Endothelial cell of umbilical vein (primary cell): ENCODE measurements around the gene ELK3. TPM values are rescaled to one million over a fixed set of nuclear protein-coding genes. Genes with fewer than 3 reads are reported as not detected.

ENCODE experiments used
- BruUV-seq: library from RNA; stranded (reverse); fragments of 400-500 nt; replicated peaks from 2 replicates; lab custom pipeline; 2021; lab: Mats Ljungman, UMichigan
- CTCF ChIA-PET: fragments of 300-600, 350-600 bp; sonication (Branson Sonifier 250); formaldehyde crosslinking; loops from one replicate; lab custom pipeline; 2021; ENCODE audit warnings: antibody characterized with exemption, inconsistent platforms; lab: Charles Lee
- POLR2A ChIA-PET: fragments of 300-600, 350-600 bp; sonication (Branson Sonifier 250); formaldehyde crosslinking; loops from one replicate; lab custom pipeline; 2021; ENCODE audit warnings: antibody characterized with exemption, inconsistent platforms; lab: Charles Lee
- DNase-seq: peaks from one replicate; pipeline ENCODE4 v3.0.0-alpha.2; 2011; ENCODE audit warnings: low read depth, low spot score
- FAIRE-seq: peaks from 2 replicates; lab custom pipeline; 2011; peaks lifted over from hg19 to GRCh38; lab: Jason Lieb, UNC
- H2AFZ ChIP-seq: 2 replicates; pipeline ENCODE4 v1.6.0; 2012; ENCODE audit warnings: low read depth, low read length, control low read depth, inconsistent platforms
- H3K27ac ChIP-seq: 2 replicates; pipeline ENCODE4 v1.5.1; 2011; ENCODE audit warnings: low read depth, mild to moderate bottlenecking, control low read depth, low read length, moderate library complexity; ENCODE audit not compliant: insufficient read depth
- H3K27me3 ChIP-seq, 2 experiments: 2 replicates each; pipeline versions ENCODE4 v1.6.0 to v1.6.1; 2011; ENCODE audit warnings: low read length in 2 of 2, mixed read lengths in 1 of 2; ENCODE audit not compliant: control insufficient read depth in 2 of 2, insufficient read depth in 2 of 2
- H3K36me3 ChIP-seq, 2 experiments: 2 replicates in 1 of 2; 3 replicates in 1 of 2; pipeline ENCODE4 v1.5.1; 2011; ENCODE audit warnings: low read length in 2 of 2, mild to moderate bottlenecking in 1 of 2, moderate library complexity in 1 of 2; ENCODE audit not compliant: control insufficient read depth in 2 of 2, insufficient read depth in 2 of 2; ENCODE audit errors: extremely low read depth in 1 of 2
- H3K4me1 ChIP-seq: 3 replicates; pipeline ENCODE4 v1.5.1; 2011; ENCODE audit warnings: mild to moderate bottlenecking, low read length; ENCODE audit not compliant: control insufficient read depth, insufficient read depth; ENCODE audit errors: extremely low read depth
- H3K4me2 ChIP-seq: 2 replicates; pipeline ENCODE4 v1.6.1; 2011; ENCODE audit warnings: low read length, control low read depth, mixed read lengths; ENCODE audit not compliant: insufficient read depth
- H3K4me3 ChIP-seq, 3 experiments: fragments of 200-600 bp in 1 of 3; sonication (generic), shearing (Covaris generic) in 1 of 3; replicated peaks in 1 of 3; 2 replicates each; pipeline ENCODE4 v1.5.1; 2011 to 2016; ENCODE audit warnings: control low read depth in 3 of 3, low read length in 3 of 3, mild to moderate bottlenecking in 2 of 3, inconsistent platforms in 1 of 3, low read depth in 1 of 3, moderate library complexity in 1 of 3; ENCODE audit not compliant: insufficient read depth in 1 of 3
- H3K79me2 ChIP-seq: 2 replicates; pipeline ENCODE4 v1.6.0; 2012; ENCODE audit warnings: low read length, inconsistent platforms; ENCODE audit not compliant: control insufficient read depth, insufficient read depth
- H3K9ac ChIP-seq: replicated peaks from 2 replicates; pipeline ENCODE3; 2011; ENCODE audit warnings: low read length, control low read depth; ENCODE audit not compliant: insufficient read depth; ENCODE audit errors: extremely low read depth
- H3K9me1 ChIP-seq: replicated peaks from 3 replicates; pipeline ENCODE4 v1.6.0; 2011; ENCODE audit warnings: mild to moderate bottlenecking, low read length; ENCODE audit not compliant: control insufficient read depth, insufficient read depth; ENCODE audit errors: extremely low read depth
- H3K9me3 ChIP-seq: replicated peaks from 2 replicates; pipeline ENCODE4 v1.5.1; 2012; ENCODE audit warnings: low read length, inconsistent platforms; ENCODE audit not compliant: control insufficient read depth, insufficient read depth
- H4K20me1 ChIP-seq: replicated peaks from 2 replicates; pipeline ENCODE3; 2011; ENCODE audit warnings: mild to moderate bottlenecking, low read length; ENCODE audit not compliant: control insufficient read depth, insufficient read depth; ENCODE audit errors: extremely low read depth
- CTCF ChIP-seq, 2 donors: IDR thresholded peaks; 1 replicate in 1 of 2; 2 replicates in 1 of 2; pipeline ENCODE4 v1.5.1; 2011; ENCODE audit warnings: low read length in 2 of 2, mild to moderate bottlenecking in 2 of 2, moderate library complexity in 2 of 2, control low read depth in 1 of 2, inconsistent platforms in 1 of 2, low read depth in 1 of 2; ENCODE audit not compliant: insufficient read depth in 1 of 2; ENCODE audit errors: extremely low read depth in 1 of 2
- EZH2 ChIP-seq: IDR thresholded peaks from 2 replicates; pipeline ENCODE4 v1.6.1; 2012; ENCODE audit warnings: borderline replicate concordance, low read depth, mild to moderate bottlenecking, moderate library complexity, low read length, inconsistent platforms; ENCODE audit not compliant: severe bottlenecking
- FOS ChIP-seq: IDR thresholded peaks from 2 replicates; pipeline ENCODE4 v1.6.1; 2011; ENCODE audit warnings: mild to moderate bottlenecking, low read length, moderate library complexity, borderline replicate concordance; ENCODE audit not compliant: insufficient read depth
- GATA2 ChIP-seq: IDR thresholded peaks from 2 replicates; pipeline ENCODE4 v1.7.0; 2011; ENCODE audit warnings: low read depth, mild to moderate bottlenecking, moderate library complexity, mixed read lengths, low read length; ENCODE audit not compliant: insufficient read length, insufficient read depth
- JUN ChIP-seq: IDR thresholded peaks from 2 replicates; pipeline ENCODE4 v1.6.1; 2011; ENCODE audit warnings: borderline replicate concordance, low read depth; ENCODE audit not compliant: insufficient read length, insufficient read depth
- MYC ChIP-seq: IDR thresholded peaks from one replicate; pipeline ENCODE4 v1.6.1; 2011; ENCODE audit warnings: mild to moderate bottlenecking, low read depth, low read length
- POLR2A ChIP-seq: IDR thresholded peaks from 2 replicates; pipeline ENCODE4 v1.6.1; 2012; ENCODE audit warnings: low read depth, mild to moderate bottlenecking, control low read depth, low read length
- POLR2AphosphoS5 ChIP-seq: IDR thresholded peaks from 2 replicates; pipeline ENCODE4 v1.6.1; 2012; ENCODE audit warnings: low read depth, mild to moderate bottlenecking, control low read depth, low read length, moderate library complexity; ENCODE audit not compliant: insufficient read depth
- dilution Hi-C: fragments of 300-500 bp; cut with MboI; formaldehyde crosslinking; loops from one replicate; pipeline ENCODE4 v1.15.0; 2019; ENCODE audit warnings: low sequenced_read_pairs; ENCODE audit not compliant: extremely low pct_ligation_motif_present
- intact Hi-C: fragments of 100-400 bp; cut with micrococcal nuclease; formaldehyde crosslinking; loops from one replicate; pipeline ENCODE4 v1.10.0; 2022
- polyA plus RNA-seq, 4 experiments: library from polyadenylated mRNA; depleted of rRNA in 3 of 4; stranded (reverse) in 3 of 4; unstranded in 1 of 4; fragments of >200 nt; gene quantifications; 2 replicates each; pipeline versions ENCODE4 v1.2.1 to v1.2.3, GENCODE V29; 2011 to 2012; ENCODE audit warnings: missing spikeins in 1 of 4
- total RNA-seq: library from RNA; stranded (reverse); gene quantifications from 2 replicates; pipeline ENCODE4 v1.2.3, GENCODE V29; 2021
- TF ChIP-seq, protein P1 (sequence below): IDR thresholded peaks from 2 replicates; pipeline ENCODE4 v1.6.1; 2011; ENCODE audit not compliant: insufficient read depth, insufficient read length

The ELK3 gene
- total and polyA plus RNA-seq, 2 donors (not counting 3 experiments of a cell fraction or from before 2014, with no cell fraction given): 64.8 to 132 TPM

DNA sequence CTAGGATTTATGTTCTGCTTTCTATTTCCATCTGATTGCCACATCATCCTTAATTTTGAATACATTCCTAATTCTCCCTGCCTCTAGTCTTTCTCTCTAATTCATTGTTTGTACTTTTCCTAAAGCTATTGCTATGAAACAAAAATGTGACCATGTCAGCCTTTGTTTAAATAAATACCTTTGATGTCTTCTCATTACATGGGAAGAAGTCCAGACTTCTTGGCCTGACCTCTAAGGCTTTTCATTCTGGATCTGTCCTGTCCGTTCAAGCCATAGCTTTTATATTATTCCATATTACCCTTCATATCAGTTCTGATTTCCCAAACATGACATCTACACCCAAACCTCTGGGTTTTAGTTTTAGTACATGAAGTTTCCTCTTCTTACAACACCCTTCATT, 114.7 kb downstream of the ELK3 start:
- Histone ChIP-seq H3K36me3 (peaks cover 5 to 15% of the 10 kb centered on the region in 2 experiments), H3K9me1 (no peaks in the 10 kb centered on the region), H3K9me3 (no peaks in the 10 kb centered on the region), H3K4me3 (no peak overlapping the region), H3K4me1 (peaks cover 2% of the 10 kb centered on the region), H2AFZ (no peak overlapping the region), H3K27ac (no peak overlapping the region), H4K20me1 (peaks cover 25% of the 10 kb centered on the region), H3K4me2 (no peak overlapping the region), H3K9ac (no peak overlapping the region), H3K79me2 (peaks cover 99% of the 10 kb centered on the region), H3K27me3 (no peaks in the 10 kb centered on the region)
- no peak for DNase-seq
- dilution Hi-C loops (no loop called here), intact Hi-C loops (no loop called here)
- ChIA-PET CTCF (interaction anchor here (1.3 kb wide), 1 partner anchor 9 kb away, joined by 5 read pairs; no protein-coding TSS in a partner anchor), POLR2A (no interaction called here)
- TF ChIP-seq POLR2AphosphoS5 (no peak), GATA2 (no peak), EZH2 (no peak), MYC (no peak), CTCF (IDR thresholded peaks at IDR 0.05; ENCODE audit: extremely low read depth in 1 of 2, insufficient read depth in 1 of 2, low read depth in 1 of 2, low read length in 2 of 2) (no peak), JUN (no peak), POLR2A (no peak), FOS (no peak)
- TF ChIP-seq, protein P1, sequence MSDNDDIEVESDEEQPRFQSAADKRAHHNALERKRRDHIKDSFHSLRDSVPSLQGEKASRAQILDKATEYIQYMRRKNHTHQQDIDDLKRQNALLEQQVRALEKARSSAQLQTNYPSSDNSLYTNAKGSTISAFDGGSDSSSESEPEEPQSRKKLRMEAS: no peak
- TSS peak; percentile 4 for BruUV-seq
- no peak for FAIRE-seq
